Measurements from ENCODE around the gene APIP. TPM values are rescaled to one million over a fixed set of nuclear protein-coding genes. Genes with fewer than 3 reads are reported as not detected.

APIP gene
- total RNA-seq, 1 donor from 2014 or later, result 23.4 TPM

GRCh38 chr11:34891611-34892010 is 24.6 kb downstream of the APIP start:
- no peak for DNase-seq (ENCODE audit: extremely low spot score, unreplicated experiment)
- TF ChIP-seq CTCF (conservative IDR thresholded peaks at IDR 0.05), result no peak
- no peak overlapping the region for H3K27ac Mint-ChIP-seq
- H3K4me1 Mint-ChIP-seq (ENCODE audit: unreplicated experiment), result peaks cover 5% of the 10 kb centered on the region
- H3K27me3 Mint-ChIP-seq, result no peaks in the 10 kb centered on the region
- no peaks in the 10 kb centered on the region for H3K9me3 Mint-ChIP-seq
- peaks cover 13% of the 10 kb centered on the region for H3K36me3 Mint-ChIP-seq
- H3K4me3 Mint-ChIP-seq, result no peak overlapping the region

GRCh38 chr11:34890812-34891211 is 25.4 kb downstream of the APIP start:
- Mint-ChIP-seq H3K36me3 (peaks cover 8% of the 10 kb centered on the region), H3K4me3 (no peak overlapping the region), H3K4me1 (ENCODE audit: unreplicated experiment) (peaks cover 5% of the 10 kb centered on the region), H3K9me3 (no peaks in the 10 kb centered on the region), H3K27me3 (no peaks in the 10 kb centered on the region), H3K27ac (no peak overlapping the region)
- no peak for DNase-seq (ENCODE audit: extremely low spot score, unreplicated experiment)
- peak; percentile 74 for TF ChIP-seq CTCF (conservative IDR thresholded peaks at IDR 0.05)

GRCh38 chr11:34890089-34890488 is 26.1 kb downstream of the APIP start:
- TF ChIP-seq CTCF (conservative IDR thresholded peaks at IDR 0.05), result peak; percentile 67
- no peak overlapping the region for H3K27ac Mint-ChIP-seq
- no peak overlapping the region for H3K4me3 Mint-ChIP-seq
- H3K27me3 Mint-ChIP-seq, result no peaks in the 10 kb centered on the region
- no peak for DNase-seq (ENCODE audit: extremely low spot score, unreplicated experiment)
- H3K36me3 Mint-ChIP-seq, result peaks cover 8% of the 10 kb centered on the region
- H3K4me1 Mint-ChIP-seq (ENCODE audit: unreplicated experiment), result peaks cover 5% of the 10 kb centered on the region
- no peaks in the 10 kb centered on the region for H3K9me3 Mint-ChIP-seq

- DNase-seq (ENCODE audit: extremely low spot score, unreplicated experiment), result no peak
- TF ChIP-seq CTCF (conservative IDR thresholded peaks at IDR 0.05), result no peak
- peaks cover 12% of the 10 kb centered on the region for H3K36me3 Mint-ChIP-seq
- H3K27ac Mint-ChIP-seq, result no peak overlapping the region
- no peaks in the 10 kb centered on the region for H3K9me3 Mint-ChIP-seq
- peaks cover 5% of the 10 kb centered on the region for H3K4me1 Mint-ChIP-seq (ENCODE audit: unreplicated experiment)
- H3K27me3 Mint-ChIP-seq, result no peaks in the 10 kb centered on the region
- H3K4me3 Mint-ChIP-seq, result no peak overlapping the region
Measured at GRCh38 chr11:34887260-34887659, 28.9 kb downstream of the APIP start.

- TF ChIP-seq CTCF (conservative IDR thresholded peaks at IDR 0.05), result no peak
- peaks cover 17% of the 10 kb centered on the region for H3K36me3 Mint-ChIP-seq
- H3K27me3 Mint-ChIP-seq, result no peaks in the 10 kb centered on the region
- no peak for DNase-seq (ENCODE audit: extremely low spot score, unreplicated experiment)
- H3K4me1 Mint-ChIP-seq (ENCODE audit: unreplicated experiment), result peaks cover 5% of the 10 kb centered on the region
- no peak overlapping the region for H3K4me3 Mint-ChIP-seq
- no peaks in the 10 kb centered on the region for H3K9me3 Mint-ChIP-seq
- H3K27ac Mint-ChIP-seq, result no peak overlapping the region
Measured at GRCh38 chr11:34886609-34887008, 29.6 kb downstream of the APIP start.

- H3K9me3 Mint-ChIP-seq, result no peaks in the 10 kb centered on the region
- H3K4me3 Mint-ChIP-seq, result no peak overlapping the region
- H3K27ac Mint-ChIP-seq, result no peak overlapping the region
- H3K4me1 Mint-ChIP-seq (ENCODE audit: unreplicated experiment), result peaks cover under 1% of the 10 kb centered on the region
- H3K27me3 Mint-ChIP-seq, result no peaks in the 10 kb centered on the region
- no peak for TF ChIP-seq CTCF (conservative IDR thresholded peaks at IDR 0.05)
- peaks cover 13% of the 10 kb centered on the region for H3K36me3 Mint-ChIP-seq
- DNase-seq (ENCODE audit: extremely low spot score, unreplicated experiment), result no peak
Measured at GRCh38 chr11:34881900-34882299, 34.3 kb downstream of the APIP start.

Data from type B pancreatic cell (in vitro differentiated cells).